GM19452 (cell line): ENCODE measurements around the gene DOK4.

Experiments
- ATAC-seq: cut with Tn5 transposase; IDR thresholded peaks from one replicate; pipeline ENCODE4 v1.9.1; 2021; ENCODE audit not compliant: unreplicated experiment

DOK4 gene

GRCh38 chr16:57519796-57520360, 33.6 kb upstream of the DOK4 start:
- ATAC-seq, result no peak

DNA sequence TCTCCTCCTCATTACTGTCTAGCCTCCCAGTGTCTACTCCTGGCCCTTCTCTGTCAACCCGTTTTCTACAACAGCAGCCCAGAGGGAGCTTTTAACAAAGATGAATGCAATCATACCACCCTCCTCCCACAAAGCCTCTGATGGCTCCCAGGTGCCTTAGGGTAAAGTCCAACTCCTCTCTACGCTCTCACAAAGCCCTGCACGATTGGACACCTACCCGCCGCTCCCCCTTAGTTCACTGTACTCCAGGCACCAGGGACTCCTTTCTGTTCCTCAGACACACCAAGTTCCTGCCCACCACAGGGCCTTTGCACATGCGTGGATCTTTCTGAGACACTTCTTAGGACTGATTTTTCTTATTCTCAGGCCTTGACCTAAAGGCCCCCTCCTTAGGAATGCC, 32.6 kb upstream of the DOK4 start:
- no peak for ATAC-seq

GRCh38 chr16:57518520-57518919, 32.2 kb upstream of the DOK4 start:
- no peak for ATAC-seq

DNA sequence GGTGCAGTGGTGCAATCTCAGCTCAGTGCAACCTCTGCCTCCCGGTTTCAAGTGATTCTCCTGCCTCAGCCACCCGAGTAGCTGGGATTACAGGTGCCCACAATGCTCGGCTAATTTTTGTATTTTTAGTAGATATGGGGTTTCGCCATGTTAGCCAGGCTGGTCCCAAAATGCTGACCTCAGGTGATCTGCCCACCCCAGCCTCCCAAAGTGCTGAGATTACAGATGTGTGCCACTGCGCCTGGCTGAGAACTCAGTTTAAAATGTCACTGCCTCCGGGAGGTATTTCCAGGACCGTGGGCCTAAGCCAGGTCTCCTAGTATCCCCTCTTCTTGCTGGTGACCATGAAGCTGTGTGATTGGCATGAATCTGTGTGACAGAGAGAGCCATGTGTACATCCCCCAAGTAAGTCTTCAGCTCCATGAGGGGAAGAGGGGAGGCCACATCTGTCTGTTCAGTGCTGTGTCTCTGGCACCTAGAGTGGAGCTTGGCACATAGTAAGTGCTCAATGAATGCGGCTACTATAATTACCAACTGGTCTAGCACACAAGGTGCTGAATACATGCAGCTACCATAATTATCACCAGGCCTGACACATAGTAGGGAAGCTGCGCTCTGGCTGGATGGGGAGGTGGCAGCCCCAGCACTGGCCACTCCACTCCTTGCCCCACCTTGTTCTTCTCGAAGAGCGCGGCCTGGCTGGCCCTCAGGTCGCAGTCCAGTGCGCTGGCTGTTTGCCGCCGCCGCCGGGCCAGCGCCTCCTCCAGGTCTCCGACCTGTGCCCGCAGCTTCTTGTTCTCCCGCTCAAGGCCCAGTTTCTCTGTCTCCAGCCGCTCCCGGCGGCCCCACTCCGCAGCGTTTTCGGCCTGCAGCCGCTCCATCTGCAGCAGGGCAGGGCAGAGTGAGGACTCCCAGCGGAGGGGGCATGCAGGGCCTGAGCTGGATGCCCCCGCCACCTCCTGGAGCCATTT, 31.4 kb upstream of the DOK4 start:
- no peak for ATAC-seq

- no peak for ATAC-seq
Measured at GRCh38 chr16:57516773-57517172, 30.5 kb upstream of the DOK4 start.

- ATAC-seq, result no peak
Measured at GRCh38 chr16:57516176-57516725, 30.0 kb upstream of the DOK4 start.

- ATAC-seq, result no peak
Measured at GRCh38 chr16:57514791-57515600, 28.7 kb upstream of the DOK4 start.

- no peak for ATAC-seq
Measured at GRCh38 chr16:57514371-57514770, 28.1 kb upstream of the DOK4 start.

GRCh38 chr16:57513371-57514102, 27.2 kb upstream of the DOK4 start:
- no peak for ATAC-seq

DNA sequence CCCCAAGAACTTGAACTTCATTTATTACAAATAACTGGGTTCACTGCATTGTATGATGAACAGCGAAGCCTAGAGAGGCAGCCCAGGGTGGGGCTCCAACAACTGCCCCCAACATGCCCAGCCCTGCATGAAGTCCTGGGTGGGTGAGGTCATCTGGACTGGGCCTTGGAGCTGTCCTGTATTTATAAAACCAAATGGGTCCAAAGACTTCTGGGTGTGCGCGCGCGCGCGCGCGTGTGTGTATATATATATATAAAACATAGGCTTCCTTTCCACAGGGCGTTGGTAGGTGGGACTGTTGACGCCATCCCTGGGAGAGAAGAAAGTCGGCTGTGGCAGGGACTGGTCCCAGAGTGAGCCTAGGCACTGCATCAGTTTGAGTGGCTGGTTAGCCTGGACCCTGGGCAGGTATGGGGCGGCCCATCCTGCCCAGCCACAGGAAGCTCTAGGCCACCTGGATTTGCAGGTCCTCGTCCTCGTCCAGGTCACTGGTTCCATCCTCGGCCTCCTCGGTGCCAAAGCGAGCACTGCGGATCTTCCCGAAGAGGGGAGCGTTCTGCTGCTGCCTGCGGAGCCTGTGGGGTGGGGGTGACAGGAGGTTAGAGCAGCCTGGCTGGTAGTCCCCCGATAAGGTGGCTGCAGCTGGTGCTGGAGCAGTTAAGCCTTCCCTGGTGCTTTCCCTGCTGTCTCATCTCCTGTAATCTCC, 26.2 kb upstream of the DOK4 start:
- no peak for ATAC-seq

GRCh38 chr16:57510016-57510871, 24.0 kb upstream of the DOK4 start:
- ATAC-seq, result no peak

- no peak for ATAC-seq
Measured at GRCh38 chr16:57509231-57509923, 23.1 kb upstream of the DOK4 start.

DNA sequence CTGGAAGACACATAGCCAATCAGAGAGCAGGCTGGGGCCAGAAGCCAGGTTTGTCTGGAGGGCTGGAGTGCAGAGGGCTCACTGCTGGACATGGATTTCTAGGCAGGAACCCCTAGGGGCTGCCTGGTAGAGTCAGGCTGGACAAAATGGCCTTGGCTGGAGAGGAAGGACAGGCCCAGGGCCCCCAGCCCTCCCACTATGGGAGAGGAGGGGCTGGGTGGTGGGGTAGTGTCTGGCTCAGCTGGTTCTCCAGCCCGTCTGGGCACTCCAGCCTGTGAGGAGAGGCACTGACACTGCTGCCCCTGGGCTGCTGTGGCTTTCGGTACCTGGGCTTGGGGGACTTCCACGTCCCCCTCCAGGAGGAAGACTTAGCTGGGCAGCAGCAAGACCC, 21.7 kb upstream of the DOK4 start:
- ATAC-seq, result no peak

- ATAC-seq, result no peak
Measured at GRCh38 chr16:57507136-57508034, 21.1 kb upstream of the DOK4 start.

DNA sequence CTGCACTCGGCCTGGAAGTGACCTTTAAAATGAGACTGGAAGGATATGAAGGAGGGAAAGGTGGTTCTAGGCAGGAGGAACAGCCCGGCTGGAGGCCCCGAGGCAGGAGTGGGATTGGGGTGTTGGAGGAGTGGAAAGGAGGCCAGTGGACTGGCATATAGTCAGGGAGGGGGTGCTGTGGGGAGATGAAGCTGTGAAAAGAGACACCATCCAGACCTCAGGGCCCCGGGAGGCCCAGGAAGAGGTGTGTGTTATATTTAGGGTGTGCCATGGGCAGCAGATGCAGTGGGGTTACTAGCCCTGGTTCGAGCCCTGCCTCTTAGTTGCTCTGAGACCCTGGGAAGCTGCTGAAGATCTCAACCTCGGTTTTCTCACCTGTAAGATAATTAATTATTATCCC, 18.9 kb upstream of the DOK4 start:
- no peak for ATAC-seq

- no peak for ATAC-seq
Measured at GRCh38 chr16:57504491-57504890, 18.2 kb upstream of the DOK4 start.

DNA sequence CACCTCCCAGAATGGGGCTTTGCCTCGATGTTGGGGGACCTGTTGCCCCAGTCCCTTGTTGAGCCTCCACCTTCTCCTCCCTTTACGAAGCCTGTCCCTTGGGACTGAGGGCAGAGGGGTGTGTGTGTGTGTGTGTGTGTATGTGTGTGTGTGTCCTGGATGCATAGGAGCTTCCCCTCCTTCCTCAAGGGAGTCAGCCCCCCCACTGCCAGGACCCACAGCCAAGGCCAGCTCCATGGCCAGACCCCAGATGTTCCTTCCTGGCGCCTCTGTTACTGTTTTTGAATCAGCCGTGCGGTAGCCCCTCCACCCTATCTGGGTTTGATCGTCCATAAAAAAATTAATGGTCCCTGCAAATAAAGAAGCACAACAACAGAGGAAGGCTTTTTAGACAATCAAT, 17.7 kb upstream of the DOK4 start:
- no peak for ATAC-seq

- no peak for ATAC-seq
Measured at GRCh38 chr16:57503366-57503765, 17.1 kb upstream of the DOK4 start.
